ENCODE measurements around the gene DMD. TPM values are rescaled to one million over a fixed set of nuclear protein-coding genes. Genes with fewer than 3 reads are reported as not detected.

DMD gene
- total RNA-seq, 6 experiments from 2014 or later, result 4.9 to 6.0 (median 5.5) TPM

DNA sequence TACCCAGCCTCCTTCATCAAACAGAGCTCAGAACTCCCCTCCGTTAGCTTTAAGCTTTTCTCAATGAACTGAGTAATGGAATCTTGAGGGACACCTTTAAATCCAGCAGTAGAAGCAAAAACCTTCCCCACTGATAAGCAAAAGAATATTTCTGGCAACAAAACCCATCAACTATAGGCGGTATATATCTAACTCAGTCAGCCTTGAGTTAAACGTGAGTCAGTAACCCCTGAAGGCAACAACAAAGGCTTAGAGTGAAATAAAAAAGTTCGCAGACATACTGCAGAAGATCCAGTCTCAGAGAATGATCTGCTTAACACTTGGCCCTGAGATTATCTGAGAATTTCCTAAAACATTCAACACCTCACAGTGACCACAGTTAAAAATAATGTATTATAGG, 77.2 kb downstream of the DMD start:
- no peak overlapping the region for H3K4me3 Mint-ChIP-seq
- no peaks in the 10 kb centered on the region for H3K4me1 Mint-ChIP-seq (ENCODE audit: low read depth)
- TF ChIP-seq, protein P1, sequence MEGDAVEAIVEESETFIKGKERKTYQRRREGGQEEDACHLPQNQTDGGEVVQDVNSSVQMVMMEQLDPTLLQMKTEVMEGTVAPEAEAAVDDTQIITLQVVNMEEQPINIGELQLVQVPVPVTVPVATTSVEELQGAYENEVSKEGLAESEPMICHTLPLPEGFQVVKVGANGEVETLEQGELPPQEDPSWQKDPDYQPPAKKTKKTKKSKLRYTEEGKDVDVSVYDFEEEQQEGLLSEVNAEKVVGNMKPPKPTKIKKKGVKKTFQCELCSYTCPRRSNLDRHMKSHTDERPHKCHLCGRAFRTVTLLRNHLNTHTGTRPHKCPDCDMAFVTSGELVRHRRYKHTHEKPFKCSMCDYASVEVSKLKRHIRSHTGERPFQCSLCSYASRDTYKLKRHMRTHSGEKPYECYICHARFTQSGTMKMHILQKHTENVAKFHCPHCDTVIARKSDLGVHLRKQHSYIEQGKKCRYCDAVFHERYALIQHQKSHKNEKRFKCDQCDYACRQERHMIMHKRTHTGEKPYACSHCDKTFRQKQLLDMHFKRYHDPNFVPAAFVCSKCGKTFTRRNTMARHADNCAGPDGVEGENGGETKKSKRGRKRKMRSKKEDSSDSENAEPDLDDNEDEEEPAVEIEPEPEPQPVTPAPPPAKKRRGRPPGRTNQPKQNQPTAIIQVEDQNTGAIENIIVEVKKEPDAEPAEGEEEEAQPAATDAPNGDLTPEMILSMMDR (IDR thresholded peaks at IDR 0.05), result no peak
- H3K27ac Mint-ChIP-seq, result no peak overlapping the region
- H3K9me3 Mint-ChIP-seq, result peaks cover 6% of the 10 kb centered on the region
- no peaks in the 10 kb centered on the region for H3K27me3 Mint-ChIP-seq (ENCODE audit: insufficient read depth)
- no peak for DNase-seq
- no peaks in the 10 kb centered on the region for H3K36me3 Mint-ChIP-seq (ENCODE audit: low read depth)

DNA sequence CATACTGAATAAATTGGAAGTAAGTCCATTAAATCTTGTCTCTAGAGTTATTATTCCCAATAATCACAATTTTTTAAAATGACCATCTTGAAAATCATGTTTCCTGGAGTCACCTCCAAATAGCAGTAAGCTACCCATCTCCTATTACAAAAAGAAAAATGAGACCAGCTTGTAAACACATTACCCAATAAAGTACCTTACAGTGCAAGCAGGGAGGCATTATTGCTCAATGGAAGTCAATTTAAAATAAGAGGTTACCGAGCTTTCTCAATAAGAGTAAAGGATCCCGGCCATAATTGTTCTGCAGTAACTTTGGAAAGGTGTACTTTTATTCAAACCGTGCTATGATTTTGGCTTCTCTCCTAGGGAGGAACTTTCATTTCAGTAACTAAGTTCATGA, 78.0 kb downstream of the DMD start:
- no peak overlapping the region for H3K27ac Mint-ChIP-seq
- H3K27me3 Mint-ChIP-seq (ENCODE audit: insufficient read depth), result no peaks in the 10 kb centered on the region
- H3K36me3 Mint-ChIP-seq (ENCODE audit: low read depth), result no peaks in the 10 kb centered on the region
- H3K4me3 Mint-ChIP-seq, result no peak overlapping the region
- no peak for DNase-seq
- no peaks in the 10 kb centered on the region for H3K4me1 Mint-ChIP-seq (ENCODE audit: low read depth)
- TF ChIP-seq, protein P1 (IDR thresholded peaks at IDR 0.05), result no peak
- H3K9me3 Mint-ChIP-seq, result 0 out of 2 replicates have a peak, but pooled peaks cover 3% of the 10 kb centered on the region

DNA sequence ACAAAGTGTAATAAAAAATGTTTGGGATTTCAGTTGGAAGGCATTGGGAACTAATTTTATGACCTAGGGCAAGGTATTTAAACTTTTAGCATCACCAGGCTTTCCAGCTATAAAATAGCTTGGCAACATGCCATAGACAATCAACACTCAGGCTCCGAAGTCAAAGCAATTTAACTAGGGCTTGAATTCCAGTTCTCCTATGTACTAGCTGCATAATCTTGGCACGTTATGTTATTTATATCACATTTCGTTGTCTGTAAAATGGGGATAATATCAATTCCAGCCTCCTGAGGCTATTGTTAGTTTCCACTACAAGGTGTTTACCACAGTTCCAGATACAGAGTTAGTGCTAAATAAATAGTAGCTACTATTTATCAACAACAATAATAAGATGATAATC, 78.8 kb downstream of the DMD start:
- Mint-ChIP-seq H3K36me3 (ENCODE audit: low read depth) (no peaks in the 10 kb centered on the region), H3K4me1 (ENCODE audit: low read depth) (no peaks in the 10 kb centered on the region), H3K27ac (no peak overlapping the region), H3K9me3 (0 out of 2 replicates have a peak, but pooled peaks cover 3% of the 10 kb centered on the region), H3K4me3 (no peak overlapping the region), H3K27me3 (ENCODE audit: insufficient read depth) (no peaks in the 10 kb centered on the region)
- no peak for DNase-seq
- TF ChIP-seq, protein P1 (IDR thresholded peaks at IDR 0.05), result no peak

GRCh38 chrX:33129607-33130006, 81.7 kb downstream of the DMD start:
- DNase-seq, result no peak
- H3K4me1 Mint-ChIP-seq (ENCODE audit: low read depth), result no peaks in the 10 kb centered on the region

GRCh38 chrX:33128048-33128805, 83.1 kb downstream of the DMD start:
- Mint-ChIP-seq H3K27ac (no peak overlapping the region), H3K36me3 (ENCODE audit: low read depth) (no peaks in the 10 kb centered on the region), H3K4me3 (no peak overlapping the region), H3K9me3 (0 out of 2 replicates have a peak, but pooled peaks cover 3% of the 10 kb centered on the region), H3K27me3 (ENCODE audit: insufficient read depth) (no peaks in the 10 kb centered on the region), H3K4me1 (ENCODE audit: low read depth) (no peaks in the 10 kb centered on the region)
- no peak for DNase-seq
- TF ChIP-seq, protein P1 (IDR thresholded peaks at IDR 0.05), result no peak

More at GRCh38 chrX:33129607-33130006, 81.7 kb downstream of the DMD start:
- Mint-ChIP-seq H3K4me3 (no peak overlapping the region), H3K36me3 (ENCODE audit: low read depth) (no peaks in the 10 kb centered on the region), H3K9me3 (0 out of 2 replicates have a peak, but pooled peaks cover 3% of the 10 kb centered on the region), H3K27me3 (ENCODE audit: insufficient read depth) (no peaks in the 10 kb centered on the region), H3K27ac (no peak overlapping the region)
- TF ChIP-seq, protein P1 (IDR thresholded peaks at IDR 0.05), result no peak

All from HFFc6 (cell line).